ENCODE data around the gene UBE2F. TPM values are rescaled to one million over a fixed set of nuclear protein-coding genes. Genes with fewer than 3 reads are reported as not detected.
A peak's percentile ranks its signal among the peaks of the same experiment; 100 is the strongest.

The UBE2F gene
- polyA plus RNA-seq, 2 of the 4 experiments (the other 2 are of a cell fraction) = 49.7 to 81.1 TPM

DNA sequence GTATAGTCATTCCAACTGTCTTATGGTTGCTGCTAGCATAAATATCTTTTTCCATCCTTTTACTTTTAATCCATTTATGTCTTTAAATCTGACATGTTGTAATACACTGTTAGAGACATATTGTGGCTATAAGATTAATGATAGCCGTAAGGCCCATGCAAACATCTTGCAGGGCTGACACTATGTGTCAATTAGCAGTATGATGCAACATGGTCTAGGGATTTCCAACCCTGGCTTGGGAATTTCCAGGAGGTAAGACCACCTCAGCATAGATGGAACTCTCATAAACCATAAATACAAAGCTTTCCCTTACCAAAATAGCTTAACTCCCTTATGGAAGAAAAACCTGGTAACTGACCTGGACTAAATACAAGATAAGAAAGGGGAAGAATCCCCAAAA, 110.5 kb downstream of the UBE2F start:
- CTCF ChIA-PET = interaction anchor here (0.6 kb wide), 1 partner anchor 58 kb away, joined by 3 read pairs; no protein-coding TSS in a partner anchor
- WGBS (ENCODE audit: missing lambda C conversion rate) = 80% methylated on average over 1 of the region's 1 CpG
- Histone ChIP-seq H3K4me1 (no peaks in the 10 kb centered on the region), H3K9me3 (peaks cover 48% of the 10 kb centered on the region), H3K27ac (no peak overlapping the region), H3K4me2 (no peak overlapping the region), H3K4me3 (no peak overlapping the region)
- POLR2A ChIA-PET = no interaction called here
- TF ChIP-seq MAFK (IDR thresholded peaks at IDR 0.05; ENCODE audit: partially characterized antibody) (no peak), HOXB5 (CRISPR knock-in tag; IDR thresholded peaks at IDR 0.05) (no peak), TP53 (CRISPR knock-in tag; IDR thresholded peaks at IDR 0.05) (no peak), POLR2A (IDR thresholded peaks at IDR 0.05; ENCODE audit: low read length) (no peak)
- no peak for ATAC-seq
- no peak for DNase-seq (ENCODE audit: low read depth in 1 of 2, low spot score in 1 of 2)
- no peak for FAIRE-seq

DNA sequence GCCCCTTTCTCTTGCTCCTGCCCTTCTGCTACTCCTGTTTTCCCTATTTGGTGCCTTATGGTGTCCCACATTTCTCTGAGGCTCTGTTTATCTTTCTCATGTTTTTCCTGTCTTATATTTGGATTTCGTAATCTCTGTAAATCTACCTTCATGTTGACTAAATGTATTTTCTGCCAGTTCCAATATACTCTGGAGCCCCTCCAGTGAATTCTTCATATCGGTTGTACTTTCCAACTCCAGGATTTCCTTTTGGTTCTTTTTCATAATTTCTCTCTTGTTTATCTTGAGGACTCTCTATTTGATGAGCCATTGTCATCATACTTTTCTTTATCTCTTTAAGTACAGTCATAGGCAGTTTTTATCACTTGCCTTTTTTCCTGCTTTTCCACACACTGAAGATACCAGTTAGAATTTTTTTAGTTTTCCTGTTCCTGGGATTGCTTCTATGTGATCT, 113.1 kb downstream of the UBE2F start:
- H3K4me1 ChIP-seq = no peaks in the 10 kb centered on the region
- peaks cover 30% of the 10 kb centered on the region for H3K9me3 ChIP-seq
- ATAC-seq (no peak), DNase-seq (ENCODE audit: low read depth in 1 of 2, low spot score in 1 of 2) (peak in 1 of 2 experiments; percentile 33), FAIRE-seq (no peak)
- no peak overlapping the region for H3K4me2 ChIP-seq
- 52% methylated on average over 2 of the region's 2 CpGs for WGBS (ENCODE audit: missing lambda C conversion rate)
- CTCF ChIA-PET = no interaction called here
- H3K27ac ChIP-seq = no peak overlapping the region
- no peak overlapping the region for H3K4me3 ChIP-seq
- TF ChIP-seq KDM1A (IDR thresholded peaks at IDR 0.05; ENCODE audit: low read depth) (peak; percentile 68), CBX2 (IDR thresholded peaks at IDR 0.05; ENCODE audit: borderline replicate concordance, low read depth) (no peak), CEBPB (IDR thresholded peaks at IDR 0.05) (peak in 1 of 2 experiments; percentile 51; a peak in 3 of 4 replicates)
- POLR2A ChIA-PET = no interaction called here

DNA sequence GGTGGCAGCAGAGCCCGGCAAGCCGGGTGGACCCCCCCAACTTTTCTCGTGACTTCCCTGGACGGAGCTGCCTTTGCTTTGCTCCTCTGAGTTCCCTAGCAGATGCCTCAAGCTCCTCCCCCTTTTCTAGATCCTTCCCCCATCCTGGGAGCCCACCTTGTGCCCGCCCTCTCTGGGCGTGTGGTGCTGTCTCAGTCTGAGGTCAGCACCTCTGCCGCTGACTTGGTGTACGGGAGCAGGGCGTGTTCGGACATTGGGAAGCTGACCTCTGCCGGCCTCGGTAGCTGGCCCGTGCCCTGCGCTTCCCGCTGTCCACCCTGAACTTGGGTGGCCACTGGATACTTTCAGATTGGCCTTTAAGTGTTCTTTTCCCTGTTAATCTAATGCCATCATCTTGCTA, 113.7 kb downstream of the UBE2F start:
- Histone ChIP-seq H3K4me1 (no peaks in the 10 kb centered on the region), H3K4me3 (no peak overlapping the region), H3K27ac (no peak overlapping the region), H3K9me3 (peaks cover 30% of the 10 kb centered on the region), H3K4me2 (no peak overlapping the region)
- CTCF ChIA-PET = no interaction called here
- POLR2A ChIA-PET = interaction anchor here (1.6 kb wide), 1 partner anchor 20 kb away, joined by 4 read pairs; the partner anchor contains the start of gene SCLY
- ATAC-seq (no peak), DNase-seq (ENCODE audit: low read depth in 1 of 2, low spot score in 1 of 2) (no peak), FAIRE-seq (no peak)
- WGBS (ENCODE audit: missing lambda C conversion rate) = 96% methylated on average over 15 of the region's 15 CpGs
- TF ChIP-seq EP300 (IDR thresholded peaks at IDR 0.05) (no peak), HOXA7 (CRISPR knock-in tag; IDR thresholded peaks at IDR 0.05) (no peak), RAD21 (conservative IDR thresholded peaks at IDR 0.05 in 1 of 2, IDR thresholded peaks at IDR 0.05 in 1 of 2) (no peak), NPAS2 (CRISPR knock-in tag; IDR thresholded peaks at IDR 0.05; ENCODE audit: borderline replicate concordance) (no peak), CBX8 (IDR thresholded peaks at IDR 0.05) (no peak), KDM1A (IDR thresholded peaks at IDR 0.05; ENCODE audit: low read depth) (no peak), RFX5 (IDR thresholded peaks at IDR 0.05) (no peak), EHF (CRISPR knock-in tag; IDR thresholded peaks at IDR 0.05) (no peak), MAZ (IDR thresholded peaks at IDR 0.05; ENCODE audit: borderline replicate concordance, low read depth, low read length) (no peak), NR3C1 (IDR thresholded peaks at IDR 0.05) (no peak)
- TF ChIP-seq, protein P1, sequence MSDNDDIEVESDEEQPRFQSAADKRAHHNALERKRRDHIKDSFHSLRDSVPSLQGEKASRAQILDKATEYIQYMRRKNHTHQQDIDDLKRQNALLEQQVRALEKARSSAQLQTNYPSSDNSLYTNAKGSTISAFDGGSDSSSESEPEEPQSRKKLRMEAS (IDR thresholded peaks at IDR 0.05) = no peak
- TF ChIP-seq, protein P2, sequence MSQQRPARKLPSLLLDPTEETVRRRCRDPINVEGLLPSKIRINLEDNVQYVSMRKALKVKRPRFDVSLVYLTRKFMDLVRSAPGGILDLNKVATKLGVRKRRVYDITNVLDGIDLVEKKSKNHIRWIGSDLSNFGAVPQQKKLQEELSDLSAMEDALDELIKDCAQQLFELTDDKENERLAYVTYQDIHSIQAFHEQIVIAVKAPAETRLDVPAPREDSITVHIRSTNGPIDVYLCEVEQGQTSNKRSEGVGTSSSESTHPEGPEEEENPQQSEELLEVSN (IDR thresholded peaks at IDR 0.05; ENCODE audit: borderline replicate concordance, low read depth) = no peak
- TF ChIP-seq, protein P3, sequence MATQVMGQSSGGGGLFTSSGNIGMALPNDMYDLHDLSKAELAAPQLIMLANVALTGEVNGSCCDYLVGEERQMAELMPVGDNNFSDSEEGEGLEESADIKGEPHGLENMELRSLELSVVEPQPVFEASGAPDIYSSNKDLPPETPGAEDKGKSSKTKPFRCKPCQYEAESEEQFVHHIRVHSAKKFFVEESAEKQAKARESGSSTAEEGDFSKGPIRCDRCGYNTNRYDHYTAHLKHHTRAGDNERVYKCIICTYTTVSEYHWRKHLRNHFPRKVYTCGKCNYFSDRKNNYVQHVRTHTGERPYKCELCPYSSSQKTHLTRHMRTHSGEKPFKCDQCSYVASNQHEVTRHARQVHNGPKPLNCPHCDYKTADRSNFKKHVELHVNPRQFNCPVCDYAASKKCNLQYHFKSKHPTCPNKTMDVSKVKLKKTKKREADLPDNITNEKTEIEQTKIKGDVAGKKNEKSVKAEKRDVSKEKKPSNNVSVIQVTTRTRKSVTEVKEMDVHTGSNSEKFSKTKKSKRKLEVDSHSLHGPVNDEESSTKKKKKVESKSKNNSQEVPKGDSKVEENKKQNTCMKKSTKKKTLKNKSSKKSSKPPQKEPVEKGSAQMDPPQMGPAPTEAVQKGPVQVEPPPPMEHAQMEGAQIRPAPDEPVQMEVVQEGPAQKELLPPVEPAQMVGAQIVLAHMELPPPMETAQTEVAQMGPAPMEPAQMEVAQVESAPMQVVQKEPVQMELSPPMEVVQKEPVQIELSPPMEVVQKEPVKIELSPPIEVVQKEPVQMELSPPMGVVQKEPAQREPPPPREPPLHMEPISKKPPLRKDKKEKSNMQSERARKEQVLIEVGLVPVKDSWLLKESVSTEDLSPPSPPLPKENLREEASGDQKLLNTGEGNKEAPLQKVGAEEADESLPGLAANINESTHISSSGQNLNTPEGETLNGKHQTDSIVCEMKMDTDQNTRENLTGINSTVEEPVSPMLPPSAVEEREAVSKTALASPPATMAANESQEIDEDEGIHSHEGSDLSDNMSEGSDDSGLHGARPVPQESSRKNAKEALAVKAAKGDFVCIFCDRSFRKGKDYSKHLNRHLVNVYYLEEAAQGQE (IDR thresholded peaks at IDR 0.05) = no peak

Measured in A549 (cell line).